ENCODE results near the gene TSPAN33.

Gene TSPAN33

GRCh38 chr7:129199406-129199805 is 54.9 kb downstream of the TSPAN33 start:
- DNase-seq (ENCODE audit: insufficient read length, low spot score) (no peak), FAIRE-seq (no peak)
- TF ChIP-seq POLR2A (IDR thresholded peaks at IDR 0.05; ENCODE audit: low read depth, low read length) (no peak), TAF1 (IDR thresholded peaks at IDR 0.05; ENCODE audit: low read depth, low read length) (no peak), POLR2AphosphoS5 (IDR thresholded peaks at IDR 0.05; ENCODE audit: low read depth, low read length) (no peak), POU2F2 (IDR thresholded peaks at IDR 0.05; ENCODE audit: low read depth, low read length) (no peak), SPI1 (IDR thresholded peaks at IDR 0.05; ENCODE audit: low read depth, low read length) (no peak), PAX5 (IDR thresholded peaks at IDR 0.05; ENCODE audit: insufficient read depth, low read length, severe bottlenecking) (no peak)

- DNase-seq (ENCODE audit: insufficient read length, low spot score) (no peak), FAIRE-seq (no peak)
- TF ChIP-seq TAF1 (IDR thresholded peaks at IDR 0.05; ENCODE audit: low read depth, low read length) = no peak
- TF ChIP-seq SPI1 (IDR thresholded peaks at IDR 0.05; ENCODE audit: low read depth, low read length) = no peak
- no peak for TF ChIP-seq POLR2AphosphoS5 (IDR thresholded peaks at IDR 0.05; ENCODE audit: low read depth, low read length)
- no peak for TF ChIP-seq POU2F2 (IDR thresholded peaks at IDR 0.05; ENCODE audit: low read depth, low read length)
- no peak for TF ChIP-seq POLR2A (IDR thresholded peaks at IDR 0.05; ENCODE audit: low read depth, low read length)
- TF ChIP-seq PAX5 (IDR thresholded peaks at IDR 0.05; ENCODE audit: insufficient read depth, low read length, severe bottlenecking) = no peak
These were observed 57.7 kb downstream of the TSPAN33 start for GRCh38 chr7:129202058-129202777.

- no peak for TF ChIP-seq SPI1 (IDR thresholded peaks at IDR 0.05; ENCODE audit: low read depth, low read length)
- no peak for TF ChIP-seq TAF1 (IDR thresholded peaks at IDR 0.05; ENCODE audit: low read depth, low read length)
- no peak for TF ChIP-seq POLR2A (IDR thresholded peaks at IDR 0.05; ENCODE audit: low read depth, low read length)
- no peak for TF ChIP-seq POU2F2 (IDR thresholded peaks at IDR 0.05; ENCODE audit: low read depth, low read length)
- TF ChIP-seq POLR2AphosphoS5 (IDR thresholded peaks at IDR 0.05; ENCODE audit: low read depth, low read length) = no peak
- TF ChIP-seq PAX5 (IDR thresholded peaks at IDR 0.05; ENCODE audit: insufficient read depth, low read length, severe bottlenecking) = no peak
- DNase-seq (ENCODE audit: insufficient read length, low spot score) = no peak
- FAIRE-seq = no peak
These were observed 58.7 kb downstream of the TSPAN33 start for GRCh38 chr7:129203050-129203741.

GRCh38 chr7:129205126-129205818 is 60.8 kb downstream of the TSPAN33 start:
- FAIRE-seq = no peak
- DNase-seq (ENCODE audit: insufficient read length, low spot score) = no peak
- TF ChIP-seq SPI1 (IDR thresholded peaks at IDR 0.05; ENCODE audit: low read depth, low read length) (peak; percentile 9; the same call in 1 of the 2 replicates), PAX5 (IDR thresholded peaks at IDR 0.05; ENCODE audit: insufficient read depth, low read length, severe bottlenecking) (no peak), POLR2AphosphoS5 (IDR thresholded peaks at IDR 0.05; ENCODE audit: low read depth, low read length) (no peak)

- no peak for DNase-seq (ENCODE audit: insufficient read length, low spot score)
- no peak for FAIRE-seq
- no peak for TF ChIP-seq POLR2AphosphoS5 (IDR thresholded peaks at IDR 0.05; ENCODE audit: low read depth, low read length)
These were observed 61.7 kb downstream of the TSPAN33 start for GRCh38 chr7:129205987-129206785.

GRCh38 chr7:129208667-129209066 is 64.2 kb downstream of the TSPAN33 start:
- TF ChIP-seq POLR2A (IDR thresholded peaks at IDR 0.05; ENCODE audit: low read depth, low read length) (no peak), POLR2AphosphoS5 (IDR thresholded peaks at IDR 0.05; ENCODE audit: low read depth, low read length) (no peak), SPI1 (IDR thresholded peaks at IDR 0.05; ENCODE audit: low read depth, low read length) (no peak), TAF1 (IDR thresholded peaks at IDR 0.05; ENCODE audit: low read depth, low read length) (no peak), POU2F2 (IDR thresholded peaks at IDR 0.05; ENCODE audit: low read depth, low read length) (no peak), PAX5 (IDR thresholded peaks at IDR 0.05; ENCODE audit: insufficient read depth, low read length, severe bottlenecking) (no peak)
- FAIRE-seq = peak; percentile 28
- no peak for DNase-seq (ENCODE audit: insufficient read length, low spot score)

- FAIRE-seq (peak; percentile 43), DNase-seq (ENCODE audit: insufficient read length, low spot score) (no peak)
- TF ChIP-seq POLR2A (IDR thresholded peaks at IDR 0.05; ENCODE audit: low read depth, low read length) (no peak), TAF1 (IDR thresholded peaks at IDR 0.05; ENCODE audit: low read depth, low read length) (no peak), POLR2AphosphoS5 (IDR thresholded peaks at IDR 0.05; ENCODE audit: low read depth, low read length) (no peak)
These were observed 64.8 kb downstream of the TSPAN33 start for GRCh38 chr7:129209067-129209926.

- DNase-seq (ENCODE audit: insufficient read length, low spot score) (peak; percentile 92), FAIRE-seq (peak; percentile 93)
- TF ChIP-seq POLR2A (IDR thresholded peaks at IDR 0.05; ENCODE audit: low read depth, low read length) (no peak), PAX5 (IDR thresholded peaks at IDR 0.05; ENCODE audit: insufficient read depth, low read length, severe bottlenecking) (no peak), TAF1 (IDR thresholded peaks at IDR 0.05; ENCODE audit: low read depth, low read length) (no peak), SPI1 (IDR thresholded peaks at IDR 0.05; ENCODE audit: low read depth, low read length) (no peak), POLR2AphosphoS5 (IDR thresholded peaks at IDR 0.05; ENCODE audit: low read depth, low read length) (no peak)
These were observed 65.9 kb downstream of the TSPAN33 start for GRCh38 chr7:129210256-129210988.

Measured in GM12891 (cell line).